Tibial artery (tissue), 4 donors: ENCODE measurements around the gene MTERF4.

Source experiments
- DNase-seq, 2 donors: peaks; one replicate each; pipeline ENCODE4 v3.0.0-alpha.2; 2019
- H3K27ac ChIP-seq, 2 donors: fragments of 200-600 bp; sonication (generic) in 1 of 2; 1 replicate in 1 of 2; 2 replicates in 1 of 2; pipeline ENCODE4 v1.5.1; 2018 to 2019; ENCODE audit warnings: mild to moderate bottlenecking in 1 of 2
- H3K27me3 ChIP-seq, 2 donors: fragments of 200-600 bp; sonication (generic) in 1 of 2; one replicate each; pipeline versions ENCODE4 v1.5.1 to v1.6.0; 2016 to 2019
- H3K36me3 ChIP-seq, 3 donors: fragments of 200-600 bp; sonication (generic) in 2 of 3; one replicate each; pipeline ENCODE4 v1.5.1; 2016 to 2019; ENCODE audit warnings: mild to moderate bottlenecking in 2 of 3
- H3K4me1 ChIP-seq, 4 donors: fragments of 200-600 bp; sonication (generic) in 2 of 4; 1 replicate in 3 of 4; 2 replicates in 1 of 4; pipeline ENCODE4 v1.5.1; 2016 to 2019
- H3K4me3 ChIP-seq, 2 donors: fragments of 200-600 bp; sonication (generic) in 1 of 2; 1 replicate in 1 of 2; 2 replicates in 1 of 2; pipeline ENCODE4 v1.5.1; 2018 to 2019; ENCODE audit warnings: mild to moderate bottlenecking in 2 of 2
- H3K9me3 ChIP-seq, 3 donors: fragments of 200-600 bp; sonication (generic) in 1 of 3; one replicate each; pipeline ENCODE4 v1.5.1; 2016 to 2019
- CTCF ChIP-seq, 2 experiments: fragments of 200-600 bp in 1 of 2; fragments of 450-650 bp in 1 of 2; IDR thresholded peaks; one replicate each; pipeline ENCODE4 v1.5.1; 2017 to 2019; ENCODE audit warnings: antibody characterized with exemption in 2 of 2, mild to moderate bottlenecking in 1 of 2, moderate library complexity in 1 of 2
- intact Hi-C: fragments of 100-400 bp; cut with DNase I; formaldehyde crosslinking; loops from one replicate; pipeline ENCODE4 v1.15.0; 2023; ENCODE audit warnings: low total_unique reads

MTERF4 gene

DNA sequence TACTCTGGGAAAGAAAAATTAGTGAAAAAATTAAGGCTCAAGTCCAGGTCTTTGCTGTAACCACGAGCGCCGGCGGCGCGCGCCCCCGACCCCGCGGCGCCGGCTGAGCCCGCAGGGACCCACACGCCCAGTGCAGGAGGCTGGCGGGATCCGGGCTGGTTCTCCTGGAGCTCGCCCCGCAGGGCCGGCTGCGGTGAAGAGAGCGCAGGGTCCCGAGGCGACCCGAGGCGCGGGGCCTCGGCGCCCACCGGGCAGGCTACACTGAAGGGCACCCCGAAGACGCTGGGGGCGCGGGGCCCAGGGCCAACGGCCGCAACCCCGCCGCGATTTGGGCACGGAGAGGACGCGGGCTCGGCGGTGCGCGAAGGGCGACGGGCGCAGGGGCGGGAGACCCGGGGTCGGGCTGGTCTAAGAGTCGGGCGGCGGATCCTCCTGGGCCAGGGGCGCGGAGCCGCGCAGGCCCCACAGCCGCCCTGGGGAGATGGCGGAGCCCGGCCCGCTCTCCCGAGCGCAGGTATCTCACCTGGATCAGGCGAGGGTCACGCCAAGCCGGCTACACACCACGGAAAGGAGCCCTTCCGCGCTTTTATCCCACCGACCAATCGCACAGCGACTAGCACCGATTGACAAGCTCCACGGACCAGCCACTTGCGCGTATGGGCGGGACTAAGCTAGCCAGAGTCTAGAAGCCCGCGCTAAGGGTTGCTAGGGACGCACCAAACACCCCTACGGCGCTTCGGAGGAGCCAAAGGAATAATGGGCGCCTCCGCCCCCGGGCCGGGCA lies 47.0 kb upstream of the MTERF4 start, which contains the start of gene PASK:
Gene PASK (minus strand): TSS at position 582 of the 784 bp plus-strand sequence. CDS start 6,440 bp downstream, outside the sequence.
- no peaks in the 10 kb centered on the region for H3K27me3 ChIP-seq
- H3K27ac ChIP-seq, result peak within 1 kb of the TSS; percentile 82 to 90
- TF ChIP-seq CTCF (IDR thresholded peaks at IDR 0.05), result no peak
- H3K9me3 ChIP-seq, result no peaks in the 10 kb centered on the region
- H3K36me3 ChIP-seq, result peaks cover 0 to 8% (median 4%) of the 10 kb centered on the region in 3 donors
- peak; percentile 96 for DNase-seq
- peaks cover 0 to 26% (median 16%) of the 10 kb centered on the region in 4 donors for H3K4me1 ChIP-seq
- intact Hi-C loops, result no loop called here
- H3K4me3 ChIP-seq, result peak within 1 kb of the TSS; percentile 86 to 97

GRCh38 chr2:241148239-241148638 lies 46.2 kb upstream of the MTERF4 start:
- no peaks in the 10 kb centered on the region for H3K9me3 ChIP-seq
- no peak for TF ChIP-seq CTCF (IDR thresholded peaks at IDR 0.05)
- no peak overlapping the region for H3K27ac ChIP-seq
- H3K4me3 ChIP-seq, result peak overlapping the region; percentile 86 to 97
- DNase-seq, result no peak
- intact Hi-C loops, result no loop called here
- peaks cover 0 to 26% (median 16%) of the 10 kb centered on the region in 4 donors for H3K4me1 ChIP-seq
- no peaks in the 10 kb centered on the region for H3K27me3 ChIP-seq
- peaks cover 0 to 2% (median under 1%) of the 10 kb centered on the region in 3 donors for H3K36me3 ChIP-seq

DNA sequence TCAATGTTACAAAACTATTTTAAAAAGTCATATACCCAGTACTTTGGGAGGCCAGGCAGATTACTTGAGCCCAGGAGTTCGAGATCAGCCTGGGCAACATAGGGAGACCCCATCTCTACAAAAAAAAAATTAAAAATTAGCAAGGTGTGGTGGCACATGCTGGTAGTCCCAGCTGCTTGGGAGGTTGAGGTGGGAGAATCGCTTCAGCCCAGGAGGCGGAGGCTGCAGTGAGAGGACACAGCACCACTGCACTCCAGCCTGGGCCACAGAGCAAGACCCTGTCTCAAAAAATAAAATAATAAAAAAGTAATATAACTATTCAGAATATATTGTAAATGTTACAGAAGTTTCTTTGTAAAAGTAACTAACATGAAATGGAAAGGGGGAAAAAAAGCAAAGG lies 45.2 kb upstream of the MTERF4 start:
- Histone ChIP-seq H3K27ac (no peak overlapping the region), H3K9me3 (no peaks in the 10 kb centered on the region), H3K36me3 (no peaks in the 10 kb centered on the region), H3K4me1 (peaks cover 0 to 26% (median 16%) of the 10 kb centered on the region in 4 donors), H3K4me3 (no peak overlapping the region), H3K27me3 (no peaks in the 10 kb centered on the region)
- TF ChIP-seq CTCF (IDR thresholded peaks at IDR 0.05), result no peak
- intact Hi-C loops, result no loop called here
- DNase-seq, result no peak

DNA sequence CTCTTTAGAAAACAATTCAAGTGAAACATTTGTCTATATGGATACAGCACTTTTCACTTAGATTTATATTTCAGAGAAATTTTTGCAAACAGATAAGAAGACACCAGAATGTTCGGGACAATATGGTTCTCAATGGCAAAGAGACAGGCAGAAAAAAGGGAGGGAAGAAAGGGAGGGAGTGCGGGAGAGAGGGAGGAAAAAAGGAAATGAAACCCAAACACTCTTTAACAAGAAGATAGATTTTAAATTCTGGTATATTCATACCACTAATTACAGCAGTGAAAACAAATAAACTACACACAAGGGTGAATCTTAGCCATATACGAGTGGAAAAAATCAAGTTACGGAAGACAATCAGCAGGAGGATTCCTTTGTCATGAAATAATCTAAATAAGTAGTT lies 44.2 kb upstream of the MTERF4 start:
- Histone ChIP-seq H3K9me3 (no peaks in the 10 kb centered on the region), H3K36me3 (no peaks in the 10 kb centered on the region), H3K4me3 (no peak overlapping the region), H3K27ac (no peak overlapping the region), H3K27me3 (no peaks in the 10 kb centered on the region), H3K4me1 (peaks cover 0 to 18% (median 12%) of the 10 kb centered on the region in 4 donors)
- TF ChIP-seq CTCF (IDR thresholded peaks at IDR 0.05), result no peak
- DNase-seq, result no peak
- intact Hi-C loops, result no loop called here

- peak in 1 of 2 donors; percentile 12 for DNase-seq
Observed at GRCh38 chr2:241142593-241142992, 40.5 kb upstream of the MTERF4 start.

More at GRCh38 chr2:241142593-241142992, 40.5 kb upstream of the MTERF4 start:
- H3K4me3 ChIP-seq, result no peak overlapping the region
- no peak for TF ChIP-seq CTCF (IDR thresholded peaks at IDR 0.05)
- no peaks in the 10 kb centered on the region for H3K27me3 ChIP-seq
- intact Hi-C loops, result no loop called here
- H3K4me1 ChIP-seq, result no peaks in the 10 kb centered on the region
- no peaks in the 10 kb centered on the region for H3K9me3 ChIP-seq
- peaks cover 0 to 15% (median 0%) of the 10 kb centered on the region in 3 donors for H3K36me3 ChIP-seq
- H3K27ac ChIP-seq, result no peak overlapping the region
